ENCODE measurements around the gene SLC35F1. TPM values are rescaled to one million over a fixed set of nuclear protein-coding genes. Genes with fewer than 3 reads are reported as not detected.
A peak's percentile ranks its signal among the peaks of the same experiment; 100 is the strongest.

Gene SLC35F1
- total and polyA plus RNA-seq, 9 of the 15 experiments (the other 6 are each of a cell fraction or from before 2014, with no cell fraction given), result 0.03 to 0.06 TPM; not detected in 7

DNA sequence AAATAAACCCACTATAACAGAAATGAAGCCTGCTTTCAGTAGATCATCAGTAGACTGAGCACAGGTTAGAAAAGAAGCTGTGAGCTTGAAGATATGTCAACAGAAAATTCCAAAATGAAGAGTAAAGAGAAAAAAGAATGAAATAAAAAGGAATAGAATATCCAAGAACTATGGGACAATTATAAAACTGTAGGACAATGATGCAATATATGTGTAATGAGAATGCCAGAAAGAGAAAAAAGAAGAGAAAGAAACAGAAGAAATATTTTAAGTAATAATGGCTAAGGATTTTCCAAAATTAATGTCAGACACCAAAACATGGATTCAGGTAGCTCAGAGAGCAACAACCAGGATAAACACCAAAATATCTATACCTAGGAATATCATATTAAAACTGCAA is 449.6 kb downstream of the SLC35F1 start:
- no peaks in the 10 kb centered on the region for H3K4me1 ChIP-seq (replicated peaks in 1 of 2; ENCODE audit: control insufficient read depth in 2 of 2, insufficient read depth in 2 of 2, low read length in 2 of 2)
- intact Hi-C loops (cut with micrococcal nuclease), result no loop called here
- FAIRE-seq (no peak), DNase-seq (ENCODE audit: extremely low read depth in 1 of 4, low spot score in 3 of 4) (no peak), ATAC-seq (no peak)
- POLR2A ChIA-PET, result interaction anchor here (0.8 kb wide), 1 partner anchor 10 kb away, joined by 4 read pairs; no protein-coding TSS in a partner anchor
- no peak overlapping the region for H3K4me3 ChIP-seq
- H4K20me1 ChIP-seq (replicated peaks; ENCODE audit: control insufficient read depth, insufficient read depth, low read length), result no peaks in the 10 kb centered on the region
- no peaks in the 10 kb centered on the region for H3K36me3 ChIP-seq (ENCODE audit: control insufficient read depth, insufficient read depth, low read length)
- no peaks in the 10 kb centered on the region for H3K79me2 ChIP-seq (ENCODE audit: control insufficient read depth, insufficient read depth, low read length)
- no peak overlapping the region for H2AFZ ChIP-seq (ENCODE audit: low read depth, low read length)
- no peaks in the 10 kb centered on the region for H3K9me1 ChIP-seq (ENCODE audit: control insufficient read depth, insufficient read depth, low read length)
- no TSS peak for BruUV-seq (replicated peaks)
- no peak overlapping the region for H3K4me2 ChIP-seq (ENCODE audit: insufficient read depth, low read length)
- no peaks in the 10 kb centered on the region for H3K9me3 ChIP-seq (replicated peaks; ENCODE audit: control insufficient read depth, insufficient read depth, low read depth, low read length)
- H3K9ac ChIP-seq (ENCODE audit: insufficient read depth in 1 of 2, low read depth in 2 of 2, low read length in 2 of 2), result no peak overlapping the region
- in situ Hi-C loops (cut with MboI), result no loop called here
- TF ChIP-seq CEBPB (tag; IDR thresholded peaks at IDR 0.05) (0 out of 2 replicates have a peak, but pooled peaks have one; percentile 11), PHF21A (IDR thresholded peaks at IDR 0.05; ENCODE audit: borderline replicate concordance, low read depth) (no peak), CEBPG (CRISPR knock-in tag; IDR thresholded peaks at IDR 0.05) (no peak), CEBPG (tag; conservative IDR thresholded peaks at IDR 0.05 in 1 of 2, IDR thresholded peaks at IDR 0.05 in 1 of 2) (peak in 1 of 2 experiments; percentile 64; a peak in 2 of 4 replicates), LEF1 (IDR thresholded peaks at IDR 0.05) (no peak), RFX1 (IDR thresholded peaks at IDR 0.05) (no peak), TRIM24 (IDR thresholded peaks at IDR 0.05) (peak in 1 of 2 experiments; percentile 40; a peak in 1 of 4 replicates)
- TF ChIP-seq, protein P1, sequence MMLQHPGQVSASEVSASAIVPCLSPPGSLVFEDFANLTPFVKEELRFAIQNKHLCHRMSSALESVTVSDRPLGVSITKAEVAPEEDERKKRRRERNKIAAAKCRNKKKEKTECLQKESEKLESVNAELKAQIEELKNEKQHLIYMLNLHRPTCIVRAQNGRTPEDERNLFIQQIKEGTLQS (IDR thresholded peaks at IDR 0.05), result peak; percentile 53; the same call in 1 of the 2 replicates
- TF ChIP-seq, protein P1 (CRISPR knock-in tag; conservative IDR thresholded peaks at IDR 0.05), result no peak
- TF ChIP-seq, protein P2, sequence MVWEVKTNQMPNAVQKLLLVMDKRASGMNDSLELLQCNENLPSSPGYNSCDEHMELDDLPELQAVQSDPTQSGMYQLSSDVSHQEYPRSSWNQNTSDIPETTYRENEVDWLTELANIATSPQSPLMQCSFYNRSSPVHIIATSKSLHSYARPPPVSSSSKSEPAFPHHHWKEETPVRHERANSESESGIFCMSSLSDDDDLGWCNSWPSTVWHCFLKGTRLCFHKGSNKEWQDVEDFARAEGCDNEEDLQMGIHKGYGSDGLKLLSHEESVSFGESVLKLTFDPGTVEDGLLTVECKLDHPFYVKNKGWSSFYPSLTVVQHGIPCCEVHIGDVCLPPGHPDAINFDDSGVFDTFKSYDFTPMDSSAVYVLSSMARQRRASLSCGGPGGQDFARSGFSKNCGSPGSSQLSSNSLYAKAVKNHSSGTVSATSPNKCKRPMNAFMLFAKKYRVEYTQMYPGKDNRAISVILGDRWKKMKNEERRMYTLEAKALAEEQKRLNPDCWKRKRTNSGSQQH (CRISPR knock-in tag; IDR thresholded peaks at IDR 0.05), result no peak
- H3K27me3 ChIP-seq (ENCODE audit: control insufficient read depth in 2 of 2, insufficient read depth in 2 of 2, low read length in 2 of 2), result no peaks in the 10 kb centered on the region
- CTCF ChIA-PET (ENCODE audit: low intra/inter-chr PET ratio), result no interaction called here
- H3K27ac ChIP-seq (ENCODE audit: extremely low read depth, low read depth, low read length), result no peak overlapping the region

Other genes starting within 250 kb of the SLC35F1 start
- 16.3 and 19.0 TPM in 2 replicates for gene NUS1, start 231.8 kb upstream of the SLC35F1 start, total RNA-seq (2014; rRNA removed)
- gene NUS1, start 231.8 kb upstream of the SLC35F1 start, total RNA-seq (2014; rRNA removed; fragmentation: Illumina TruSeq; extraction: Trizol), result 38.4 and 43.4 TPM in 2 replicates
- 24.3 and 26.4 TPM in 2 replicates for gene NUS1, start 231.8 kb upstream of the SLC35F1 start, total RNA-seq (2015; rRNA removed; fragmentation: Illumina TruSeq; extraction: Trizol)
- gene NUS1, start 231.8 kb upstream of the SLC35F1 start, total RNA-seq (2021), result 47.1 and 51.4 TPM in 2 replicates
- gene NUS1, start 231.8 kb upstream of the SLC35F1 start, polyA plus RNA-seq (2011; rRNA removed), result 19.7 and 25.9 TPM in 2 replicates
- gene NUS1, start 231.8 kb upstream of the SLC35F1 start, polyA plus RNA-seq (2014; fragmentation: Illumina TruSeq; extraction: Trizol), result 45.6 and 53.7 TPM in 2 replicates
- 10 to 100 TPM; 21.7 to 22.9 TPM for gene NUS1, start 231.8 kb upstream of the SLC35F1 start, polyA plus RNA-seq (2014; fragmentation: Nextera tagmentation; extraction: Ambion mirVana)
- gene NUS1, start 231.8 kb upstream of the SLC35F1 start, polyA plus RNA-seq (2014; rRNA removed), result 29.1 and 29.9 TPM in 2 replicates